Esophagus squamous epithelium (tissue), 5 donors: Measurements from ENCODE around the gene WWOX. TPM values are rescaled to one million over a fixed set of nuclear protein-coding genes. Genes with fewer than 3 reads are reported as not detected.

Source experiments
- DNase-seq: peaks from one replicate; lab custom pipeline; 2025; lab: John Stamatoyannopoulos, UW
- H3K27ac ChIP-seq, 4 donors: fragments of 200-600 bp; sonication (generic); one replicate each; pipeline ENCODE4 v1.5.1; 2016 to 2019; ENCODE audit warnings: mild to moderate bottlenecking in 1 of 4
- H3K27me3 ChIP-seq, 4 donors: fragments of 200-600 bp; sonication (generic); 1 replicate in 3 of 4; 2 replicates in 1 of 4; pipeline versions ENCODE4 v1.5.1 to v1.6.0; 2017 to 2021; ENCODE audit warnings: antibody characterized with exemption in 1 of 4
- H3K36me3 ChIP-seq, 3 donors: fragments of 200-600 bp; sonication (generic); one replicate each; pipeline ENCODE4 v1.5.1; 2016 to 2019
- H3K4me1 ChIP-seq, 3 donors: fragments of 200-600 bp; sonication (generic); one replicate each; pipeline ENCODE4 v1.5.1; 2017 to 2019
- H3K4me3 ChIP-seq, 4 donors: fragments of 200-600 bp; sonication (generic); 1 replicate in 3 of 4; 2 replicates in 1 of 4; pipeline ENCODE4 v1.5.1; 2016 to 2019; ENCODE audit warnings: mild to moderate bottlenecking in 2 of 4, moderate library complexity in 1 of 4
- H3K9me3 ChIP-seq, 3 donors: fragments of 200-600 bp; sonication (generic); one replicate each; pipeline ENCODE4 v1.5.1; 2016 to 2019
- CTCF ChIP-seq, 6 experiments: fragments of 450-650 bp in 4 of 6; fragments of 200-600 bp in 2 of 6; sonication (generic) in 2 of 6; IDR thresholded peaks; one replicate each; pipeline ENCODE4 v1.5.1; 2016 to 2019; ENCODE audit warnings: antibody characterized with exemption in 6 of 6, mild to moderate bottlenecking in 4 of 6, moderate library complexity in 4 of 6
- POLR2A ChIP-seq, 4 donors: fragments of 450-650 bp; IDR thresholded peaks; one replicate each; pipeline ENCODE4 v1.6.1; 2017; ENCODE audit warnings: antibody characterized with exemption in 4 of 4, mild to moderate bottlenecking in 4 of 4, moderate library complexity in 3 of 4
- WGBS, 2 donors: methylation state at CpG; one replicate each; pipeline ENCODE4 v1.1.5; 2018; 5-methylcytosine and 5-hydroxymethylcytosine counted together
- intact Hi-C: fragments of 100-400 bp; cut with DNase I; formaldehyde crosslinking; loops from one replicate; pipeline ENCODE4 v1.15.0; 2022
- total RNA-seq, 4 donors: library from RNA; depleted of rRNA; stranded (reverse); fragments of >200 nt; gene quantifications; one replicate each; pipeline ENCODE4 v1.1.0, GENCODE V29; 2016
- donor health status: DM: yes; HTN: yes; CAD: no.

Gene WWOX
- total RNA-seq, 4 donors from 2014 or later = 20.9 to 31.1 (median 27.5) TPM

GRCh38 chr16:78348886-78349285 is 249.4 kb downstream of the WWOX start:
- Histone ChIP-seq H3K36me3 (no peaks in the 10 kb centered on the region), H3K27ac (no peak overlapping the region), H3K9me3 (no peaks in the 10 kb centered on the region), H3K27me3 (no peaks in the 10 kb centered on the region), H3K4me1 (no peaks in the 10 kb centered on the region), H3K4me3 (no peak overlapping the region)
- no CpG with 5 or more reads among the region's 9 CpGs for WGBS, 2 donors
- intact Hi-C loops = no loop called here
- TF ChIP-seq CTCF (IDR thresholded peaks at IDR 0.05) (no peak), POLR2A (IDR thresholded peaks at IDR 0.05) (no peak)
- DNase-seq = no peak

GRCh38 chr16:78352184-78352583 is 252.7 kb downstream of the WWOX start:
- H3K4me1 ChIP-seq = no peaks in the 10 kb centered on the region
- H3K27ac ChIP-seq = no peak overlapping the region
- no peaks in the 10 kb centered on the region for H3K27me3 ChIP-seq
- intact Hi-C loops = no loop called here
- no peaks in the 10 kb centered on the region for H3K9me3 ChIP-seq
- DNase-seq = no peak
- WGBS, 2 donors = 82 to 100% methylated on average over 1 of the region's 1 CpG
- no peaks in the 10 kb centered on the region for H3K36me3 ChIP-seq
- no peak for TF ChIP-seq CTCF (IDR thresholded peaks at IDR 0.05)
- no peak for TF ChIP-seq POLR2A (IDR thresholded peaks at IDR 0.05)
- H3K4me3 ChIP-seq = no peak overlapping the region

GRCh38 chr16:78353640-78354275 is 254.3 kb downstream of the WWOX start:
- Histone ChIP-seq H3K36me3 (no peaks in the 10 kb centered on the region), H3K27ac (no peak overlapping the region), H3K9me3 (no peaks in the 10 kb centered on the region), H3K4me3 (no peak overlapping the region), H3K4me1 (no peaks in the 10 kb centered on the region), H3K27me3 (no peaks in the 10 kb centered on the region)
- DNase-seq = no peak
- WGBS, 2 donors = 60 to 72% methylated on average over 9 of the region's 9 CpGs
- intact Hi-C loops = no loop called here
- no peak for TF ChIP-seq CTCF (IDR thresholded peaks at IDR 0.05)
- TF ChIP-seq POLR2A (IDR thresholded peaks at IDR 0.05) = no peak

- TF ChIP-seq POLR2A (IDR thresholded peaks at IDR 0.05) = no peak
- TF ChIP-seq CTCF (IDR thresholded peaks at IDR 0.05) = no peak
- no peak for DNase-seq
- no peak overlapping the region for H3K27ac ChIP-seq
- no peaks in the 10 kb centered on the region for H3K27me3 ChIP-seq
- H3K4me3 ChIP-seq = no peak overlapping the region
- H3K36me3 ChIP-seq = no peaks in the 10 kb centered on the region
- intact Hi-C loops = no loop called here
- no peaks in the 10 kb centered on the region for H3K9me3 ChIP-seq
- WGBS, 2 donors = 63 to 76% methylated on average over 6 of the region's 6 CpGs
- no peaks in the 10 kb centered on the region for H3K4me1 ChIP-seq
Observed at GRCh38 chr16:78362524-78363135, 263.2 kb downstream of the WWOX start.

DNA sequence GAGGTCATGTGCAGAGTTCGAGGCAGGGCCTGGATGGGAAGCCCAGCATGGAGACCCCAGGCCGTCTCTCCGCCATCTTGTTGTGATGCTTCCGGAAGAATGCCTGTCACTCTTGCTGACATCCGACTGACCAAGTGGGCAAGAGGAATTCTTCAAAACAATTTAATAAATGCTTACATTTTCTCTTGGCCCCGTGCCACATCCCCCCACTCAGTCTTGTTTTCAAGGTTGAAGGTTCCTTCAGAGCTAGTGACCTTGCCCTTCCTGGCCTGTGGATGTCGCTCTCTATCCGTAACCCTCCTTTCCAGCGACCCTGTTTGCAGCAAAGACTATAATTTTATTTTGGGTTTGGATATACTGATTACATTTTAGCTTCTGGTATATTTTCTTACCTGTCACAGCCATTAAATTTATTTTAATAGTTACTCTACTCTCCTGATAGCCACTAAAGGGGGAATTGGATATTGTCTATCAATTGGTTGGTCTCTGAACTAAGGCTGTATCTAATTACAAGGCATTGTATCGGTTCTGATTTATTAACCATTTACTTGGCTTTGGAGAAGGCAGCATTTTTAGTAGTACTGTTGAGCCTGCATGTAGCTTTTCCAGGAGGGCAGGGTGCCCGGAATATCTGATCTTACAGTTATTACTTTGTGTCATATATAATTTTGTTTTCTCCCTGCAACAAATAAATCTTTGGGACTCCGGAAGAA is 264.5 kb downstream of the WWOX start:
- TF ChIP-seq POLR2A (IDR thresholded peaks at IDR 0.05) = no peak
- TF ChIP-seq CTCF (IDR thresholded peaks at IDR 0.05) = no peak
- Histone ChIP-seq H3K4me1 (no peaks in the 10 kb centered on the region), H3K9me3 (no peaks in the 10 kb centered on the region), H3K27me3 (no peaks in the 10 kb centered on the region), H3K36me3 (no peaks in the 10 kb centered on the region), H3K27ac (no peak overlapping the region), H3K4me3 (no peak overlapping the region)
- no peak for DNase-seq
- intact Hi-C loops = no loop called here
- 70 to 76% methylated on average over 11 to 12 of the region's 12 CpGs for WGBS, 2 donors
